HCT116 (cell line): ENCODE results near the gene MCF2L2.

Experiments
- CTCF ChIP-seq, 3 experiments: fragments of 200-600 bp in 1 of 3; sonication (generic) in 1 of 3; IDR thresholded peaks in 2 of 3; conservative IDR thresholded peaks in 1 of 3; 2 replicates each; pipeline ENCODE4 v1.5.1; 2012 to 2017; ENCODE audit warnings: low read depth in 2 of 3, low read length in 2 of 3, antibody characterized with exemption in 1 of 3, borderline replicate concordance in 1 of 3, control low read depth in 1 of 3, mild to moderate bottlenecking in 1 of 3, mixed read lengths in 1 of 3, mixed run types in 1 of 3, moderate library complexity in 1 of 3; ENCODE audit not compliant: insufficient read depth in 1 of 3
- EGR1 ChIP-seq: IDR thresholded peaks from 2 replicates; pipeline ENCODE4 v1.6.1; 2012; ENCODE audit warnings: low read depth
- ELF1 ChIP-seq: IDR thresholded peaks from 2 replicates; pipeline ENCODE4 v1.6.1; 2012; ENCODE audit warnings: low read depth, borderline replicate concordance
- EZH2 ChIP-seq: fragments of 200-600 bp; sonication (generic); IDR thresholded peaks from 2 replicates; pipeline ENCODE4 v1.6.1; 2017; ENCODE audit warnings: antibody characterized with exemption, mixed run types
- FOSL1 ChIP-seq: IDR thresholded peaks from 2 replicates; pipeline ENCODE4 v1.6.1; 2012; ENCODE audit warnings: low read depth
- POLR2A ChIP-seq: IDR thresholded peaks from 2 replicates; pipeline ENCODE4 v1.7.0; 2011; ENCODE audit warnings: borderline replicate concordance; ENCODE audit not compliant: insufficient read depth, insufficient read length; ENCODE audit errors: extremely low read depth
- POLR2AphosphoS5 ChIP-seq: IDR thresholded peaks from 2 replicates; pipeline ENCODE4 v1.6.1; 2011; ENCODE audit warnings: mild to moderate bottlenecking, low read depth, low read length, moderate library complexity
- RAD21 ChIP-seq: IDR thresholded peaks from 2 replicates; pipeline ENCODE4 v1.6.1; 2012; ENCODE audit warnings: low read depth, mild to moderate bottlenecking
- REST ChIP-seq: IDR thresholded peaks from 2 replicates; pipeline ENCODE4 v1.6.1; 2012; ENCODE audit warnings: low read depth
- SIN3A ChIP-seq: IDR thresholded peaks from 2 replicates; pipeline ENCODE4 v1.6.1; 2012; ENCODE audit warnings: low read depth
- TCF7L2 ChIP-seq: IDR thresholded peaks from 2 replicates; pipeline ENCODE4 v1.7.0; 2011; ENCODE audit warnings: borderline replicate concordance, inconsistent platforms; ENCODE audit not compliant: insufficient read depth, insufficient read length; ENCODE audit errors: extremely low read depth
- YY1 ChIP-seq: IDR thresholded peaks from 2 replicates; pipeline ENCODE4 v1.6.1; 2011; ENCODE audit warnings: low read length, low read depth, moderate library complexity, mild to moderate bottlenecking; ENCODE audit not compliant: insufficient replicate concordance; ENCODE audit errors: extremely low read depth
- ZBTB33 ChIP-seq: IDR thresholded peaks from 2 replicates; pipeline ENCODE4 v1.6.1; 2011; ENCODE audit warnings: mild to moderate bottlenecking, low read length, moderate library complexity; ENCODE audit not compliant: insufficient replicate concordance; ENCODE audit errors: extremely low read depth
- ZNF274 ChIP-seq: fragments of 200-500 bp; sonication (Bioruptor generic); IDR thresholded peaks from 2 replicates; pipeline ENCODE4 v1.6.1; 2014; ENCODE audit warnings: mild to moderate bottlenecking, low read depth, low read length, inconsistent platforms

- no peak for TF ChIP-seq RAD21
- TF ChIP-seq POLR2A = no peak
- no peak for TF ChIP-seq CTCF (IDR thresholded peaks at IDR 0.05 in 2 of 3, conservative IDR thresholded peaks at IDR 0.05 in 1 of 3; ENCODE audit: borderline replicate concordance in 1 of 3, insufficient read depth in 1 of 3, low read depth in 2 of 3, low read length in 2 of 3)
- TF ChIP-seq EZH2 = no peak
- TF ChIP-seq ZBTB33 = no peak
- TF ChIP-seq YY1 = no peak
- TF ChIP-seq FOSL1 = no peak
- no peak for TF ChIP-seq EGR1
- no peak for TF ChIP-seq TCF7L2
- no peak for TF ChIP-seq ZNF274
- TF ChIP-seq ELF1 = no peak
- no peak for TF ChIP-seq SIN3A
- TF ChIP-seq POLR2AphosphoS5 = no peak
- no peak for TF ChIP-seq REST
Measured at GRCh38 chr3:183381179-183381578, 47.2 kb downstream of the MCF2L2 start.
